HG03354 (cell line): ENCODE measurements around the gene RCAN1.

Experiments
- ATAC-seq: cut with Tn5 transposase; IDR thresholded peaks from one replicate; pipeline ENCODE4 v1.9.1; 2021; ENCODE audit warnings: mild to moderate bottlenecking; ENCODE audit not compliant: unreplicated experiment, poor library complexity, severe bottlenecking

RCAN1 gene

GRCh38 chr21:34550182-34550799, 64.6 kb downstream of the RCAN1 start:
- no peak for ATAC-seq

DNA sequence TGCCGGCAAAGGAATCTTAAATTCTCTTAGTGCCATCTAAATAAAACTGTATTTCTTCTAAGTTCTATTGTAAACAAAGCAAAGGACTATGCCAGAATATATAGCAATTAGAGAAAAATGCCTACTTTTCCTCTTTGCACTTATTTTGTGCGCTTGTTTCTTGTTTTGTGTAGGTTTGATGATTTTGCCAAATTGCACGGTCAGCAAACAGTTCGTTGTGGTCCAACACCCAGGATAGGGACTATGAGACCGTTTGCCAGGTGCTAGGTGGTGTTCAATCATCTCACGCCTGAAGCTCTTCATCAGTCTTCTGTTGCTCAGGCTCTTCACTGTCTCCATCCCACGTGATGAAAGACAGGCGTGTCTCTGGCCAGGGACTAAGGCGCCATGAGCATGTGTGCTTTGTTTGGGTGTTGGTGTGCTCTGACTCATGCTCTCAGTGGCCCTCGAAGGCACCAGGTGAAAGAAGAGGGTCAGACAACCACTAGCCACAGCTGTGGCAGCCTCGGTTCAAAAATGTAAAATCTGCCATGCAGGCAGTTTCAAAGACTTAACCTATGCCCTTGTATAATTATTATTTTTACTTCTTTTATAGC, 66.0 kb downstream of the RCAN1 start:
- no peak for ATAC-seq

- ATAC-seq = no peak
Observed at GRCh38 chr21:34546542-34546941, 68.4 kb downstream of the RCAN1 start.

DNA sequence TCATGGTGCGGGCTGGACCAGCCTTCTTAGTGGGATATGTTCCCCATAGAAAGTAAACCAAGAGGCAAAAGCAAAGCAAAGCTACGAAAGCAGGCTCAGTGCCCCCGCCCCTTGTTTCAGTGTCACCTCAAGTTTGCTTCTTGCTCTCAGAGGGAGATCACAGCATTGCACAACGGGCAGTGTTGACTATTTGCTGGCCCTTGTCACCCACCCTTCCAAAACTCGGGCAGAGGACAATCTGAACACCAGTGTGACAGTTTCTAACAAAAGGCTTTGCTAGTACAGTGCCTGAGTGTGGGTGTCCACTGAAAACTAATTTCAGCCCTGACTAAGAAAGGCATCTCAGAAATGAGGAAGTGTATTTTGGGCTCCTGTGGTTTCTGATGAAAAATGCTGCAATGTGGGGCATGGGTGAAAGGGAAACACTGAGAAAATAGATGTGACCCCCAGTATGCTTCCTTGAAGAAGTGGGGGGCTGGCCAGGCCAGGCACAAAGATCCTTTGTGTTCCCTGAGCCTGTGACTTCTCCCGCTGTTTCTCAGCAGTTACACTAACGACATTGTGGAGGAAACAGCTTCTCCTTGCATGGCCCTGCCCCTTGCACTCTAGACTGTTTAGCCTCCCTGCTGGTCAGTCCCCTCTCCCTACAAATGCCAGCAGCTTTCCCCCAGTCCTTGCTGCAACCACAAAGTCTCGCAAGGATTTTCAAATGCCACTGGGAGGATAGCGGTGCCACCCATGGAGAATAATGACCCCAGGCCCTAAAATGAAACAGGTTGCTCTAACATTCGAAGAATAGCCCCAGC, 69.6 kb downstream of the RCAN1 start:
- ATAC-seq = peak; percentile 92

DNA sequence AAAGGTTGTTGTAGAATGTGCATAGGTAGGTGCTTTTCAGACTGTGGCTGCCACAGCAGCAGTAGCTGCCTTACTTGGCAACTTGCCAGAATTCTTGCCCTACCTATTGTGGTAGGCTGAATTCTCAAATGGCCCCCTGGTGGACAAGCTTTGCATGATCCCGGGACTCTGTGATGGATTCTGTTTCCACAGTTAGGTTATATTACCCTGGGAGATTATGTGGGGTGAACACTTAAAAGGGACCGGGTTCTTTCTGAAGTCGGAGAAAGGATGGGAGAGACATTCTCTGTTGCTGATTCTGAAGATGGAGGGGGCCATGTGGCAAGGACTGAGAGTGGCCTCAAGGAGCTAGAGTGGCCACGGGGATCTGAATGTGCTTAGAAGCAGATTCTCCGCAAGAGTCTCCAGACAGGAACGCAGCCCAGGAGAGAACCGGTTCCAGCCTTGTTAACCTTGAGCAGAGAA, 70.8 kb downstream of the RCAN1 start:
- no peak for ATAC-seq

GRCh38 chr21:34543017-34543416, 71.9 kb downstream of the RCAN1 start:
- no peak for ATAC-seq

DNA sequence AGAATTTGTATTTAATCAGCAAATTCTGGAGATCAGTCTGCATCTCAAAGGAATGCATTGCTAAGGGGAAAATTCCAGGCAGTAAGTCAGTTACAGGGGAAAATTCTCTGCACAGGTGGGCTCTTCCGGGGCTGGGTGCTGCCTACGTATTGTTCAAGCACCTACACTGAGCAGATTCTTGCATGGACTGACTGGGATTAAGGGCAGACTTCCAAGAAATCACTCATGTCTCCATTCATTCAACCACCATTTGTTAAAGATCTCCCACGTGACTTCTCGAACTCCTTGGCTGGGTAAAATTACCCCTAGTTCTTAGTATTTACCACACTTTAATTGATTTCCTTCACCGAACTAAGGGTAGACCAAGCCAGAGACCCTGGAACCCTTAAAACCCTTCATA, 74.7 kb downstream of the RCAN1 start:
- ATAC-seq = no peak

DNA sequence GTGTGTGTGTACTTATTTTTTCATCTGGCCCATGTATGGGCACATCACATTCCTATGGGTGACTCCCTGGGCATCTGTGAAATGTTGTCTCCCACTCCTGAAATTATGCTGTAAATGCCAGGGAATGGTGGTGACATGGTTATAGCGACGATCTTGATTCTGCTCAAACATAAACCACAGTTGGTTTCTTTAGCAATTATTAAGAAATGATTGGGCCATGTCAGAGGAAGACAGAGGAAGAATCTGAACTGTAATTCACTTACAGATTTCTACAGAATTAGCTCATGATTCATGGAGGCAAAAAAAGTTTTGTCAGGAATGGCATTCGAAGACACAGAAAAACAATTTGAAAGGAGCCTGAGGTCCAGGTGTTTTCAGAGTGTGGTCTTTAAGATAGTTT, 77.1 kb downstream of the RCAN1 start:
- no peak for ATAC-seq

GRCh38 chr21:34536820-34537219, 78.1 kb downstream of the RCAN1 start:
- no peak for ATAC-seq

- no peak for ATAC-seq
Observed at GRCh38 chr21:34536311-34536710, 78.6 kb downstream of the RCAN1 start.

GRCh38 chr21:34535886-34536285, 79.0 kb downstream of the RCAN1 start:
- no peak for ATAC-seq

- no peak for ATAC-seq
Observed at GRCh38 chr21:34534522-34534921, 80.4 kb downstream of the RCAN1 start.

DNA sequence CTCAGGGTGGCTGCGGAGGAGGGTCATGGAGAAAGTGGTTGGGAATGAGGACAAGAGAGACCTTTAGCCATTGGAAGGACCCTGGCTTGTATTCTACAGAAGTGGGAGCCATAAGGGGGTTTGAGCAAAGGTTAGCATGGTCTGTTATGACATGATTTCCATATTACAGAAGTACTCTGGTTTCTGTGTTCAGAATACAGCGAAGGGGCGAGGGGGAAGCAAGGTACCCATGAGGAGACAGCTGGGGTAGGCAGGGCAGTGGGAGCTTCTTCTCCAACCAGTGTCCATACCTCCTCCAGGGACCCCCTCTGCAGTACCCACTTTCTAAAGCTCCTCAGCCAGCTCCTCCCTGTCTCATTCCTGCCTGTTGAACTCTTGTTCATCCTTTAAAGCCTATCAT, 81.0 kb downstream of the RCAN1 start:
- ATAC-seq = no peak

DNA sequence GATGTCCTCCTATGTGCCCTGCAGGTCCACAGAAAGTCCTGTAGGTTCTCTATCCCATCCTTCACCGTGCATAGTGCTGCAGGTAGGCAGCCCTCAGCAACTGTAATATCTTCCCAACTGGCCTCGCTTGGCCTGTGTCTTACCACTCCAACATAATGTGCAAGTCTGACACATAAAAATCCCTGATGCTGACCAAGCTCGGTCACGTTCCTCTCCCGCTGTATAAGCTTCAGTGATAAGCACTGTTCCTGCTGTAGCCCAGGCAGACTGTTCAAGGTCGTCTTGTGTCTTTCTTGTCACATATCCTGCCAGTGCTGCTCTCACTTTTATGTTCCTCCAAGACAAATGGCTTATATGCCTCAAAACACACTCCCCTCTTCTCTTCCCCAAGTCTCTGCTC, 83.5 kb downstream of the RCAN1 start:
- ATAC-seq = no peak

DNA sequence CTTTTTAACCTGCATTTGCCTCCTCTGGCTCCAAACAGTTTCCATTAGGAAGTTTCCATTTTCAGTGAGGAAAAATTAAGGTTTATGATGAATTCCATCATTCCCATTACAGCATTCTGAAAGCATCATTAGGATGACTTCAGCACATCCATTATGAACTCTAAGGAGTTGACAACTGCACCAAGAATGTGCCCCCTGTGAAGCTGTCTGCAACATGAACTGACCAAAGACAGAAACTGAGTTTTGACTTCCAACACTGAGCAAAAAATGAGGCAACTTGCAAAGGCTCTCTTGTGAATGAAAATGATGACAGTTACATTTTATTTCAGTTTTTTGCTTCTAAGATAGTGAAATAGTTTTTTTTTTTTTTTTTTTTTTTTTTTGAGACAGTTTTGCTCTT, 84.7 kb downstream of the RCAN1 start:
- no peak for ATAC-seq

DNA sequence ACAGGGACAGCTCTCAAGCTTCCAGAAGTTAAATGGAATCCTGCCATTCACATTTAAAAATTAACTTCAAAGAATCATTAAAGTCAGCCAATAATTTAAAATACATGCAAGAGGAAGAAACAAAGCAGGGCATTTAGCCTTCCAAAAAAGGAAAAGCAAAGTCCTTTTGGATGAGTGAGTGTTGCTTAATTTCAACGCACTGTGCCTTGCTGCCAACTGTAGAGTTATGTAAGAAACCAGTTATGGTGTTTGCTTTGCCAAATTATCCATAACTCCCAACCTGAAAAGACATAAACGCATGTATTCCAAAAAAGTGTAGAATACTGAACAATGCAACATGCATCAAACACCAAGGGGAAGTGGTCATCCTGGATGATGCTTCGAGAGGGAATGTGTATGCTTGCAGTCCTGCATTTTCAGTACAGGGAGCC, 86.8 kb downstream of the RCAN1 start:
- no peak for ATAC-seq

DNA sequence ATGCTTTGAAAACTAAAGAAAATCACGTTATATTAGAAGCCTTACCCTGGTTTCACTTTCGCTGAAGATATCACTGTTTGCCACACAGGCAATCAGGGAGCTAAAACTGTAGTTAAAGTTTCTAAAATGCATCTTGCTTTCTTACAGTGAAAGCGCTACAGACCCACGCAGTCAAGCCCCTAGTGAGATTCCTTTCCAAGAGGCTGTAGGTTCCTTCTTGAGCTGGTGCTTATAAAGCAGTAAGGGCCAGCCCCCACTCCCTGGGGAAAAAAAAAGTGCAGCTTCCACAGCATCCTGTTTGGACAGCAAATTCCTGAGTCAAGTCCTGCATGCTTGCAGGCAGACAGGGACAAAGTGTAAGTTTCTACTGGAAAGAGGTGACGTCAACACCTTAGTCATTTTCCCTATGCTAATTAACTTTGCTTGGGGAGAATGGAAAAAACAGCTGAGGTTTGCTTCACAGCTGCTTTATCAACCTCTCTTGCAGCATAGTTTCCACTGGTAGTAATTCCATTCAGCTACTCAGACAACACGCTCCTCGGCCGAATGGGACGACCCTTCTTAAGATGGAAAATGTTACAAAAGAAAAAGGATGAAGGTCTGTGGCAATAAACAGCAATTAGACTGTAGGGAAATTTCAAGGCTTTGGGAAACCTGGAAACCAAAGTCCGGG, 88.2 kb downstream of the RCAN1 start:
- ATAC-seq = no peak

DNA sequence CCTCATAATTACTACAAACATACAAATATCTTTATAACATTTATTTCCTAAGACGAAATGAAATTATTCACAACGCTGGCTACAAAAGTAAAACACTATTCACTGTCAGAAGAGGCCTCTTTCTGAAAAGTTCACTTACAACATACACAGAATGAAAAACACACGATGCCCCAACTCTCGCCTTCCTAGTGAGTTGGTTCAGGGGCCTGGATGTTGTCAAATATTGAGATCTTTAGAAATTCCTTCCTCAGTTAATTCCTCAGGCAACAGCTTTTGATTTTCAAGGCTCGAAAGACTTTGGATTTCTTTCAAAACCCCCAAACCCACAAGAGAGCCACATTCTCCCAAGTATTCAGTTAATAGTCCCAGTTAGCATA, 88.7 kb downstream of the RCAN1 start:
- ATAC-seq = no peak

DNA sequence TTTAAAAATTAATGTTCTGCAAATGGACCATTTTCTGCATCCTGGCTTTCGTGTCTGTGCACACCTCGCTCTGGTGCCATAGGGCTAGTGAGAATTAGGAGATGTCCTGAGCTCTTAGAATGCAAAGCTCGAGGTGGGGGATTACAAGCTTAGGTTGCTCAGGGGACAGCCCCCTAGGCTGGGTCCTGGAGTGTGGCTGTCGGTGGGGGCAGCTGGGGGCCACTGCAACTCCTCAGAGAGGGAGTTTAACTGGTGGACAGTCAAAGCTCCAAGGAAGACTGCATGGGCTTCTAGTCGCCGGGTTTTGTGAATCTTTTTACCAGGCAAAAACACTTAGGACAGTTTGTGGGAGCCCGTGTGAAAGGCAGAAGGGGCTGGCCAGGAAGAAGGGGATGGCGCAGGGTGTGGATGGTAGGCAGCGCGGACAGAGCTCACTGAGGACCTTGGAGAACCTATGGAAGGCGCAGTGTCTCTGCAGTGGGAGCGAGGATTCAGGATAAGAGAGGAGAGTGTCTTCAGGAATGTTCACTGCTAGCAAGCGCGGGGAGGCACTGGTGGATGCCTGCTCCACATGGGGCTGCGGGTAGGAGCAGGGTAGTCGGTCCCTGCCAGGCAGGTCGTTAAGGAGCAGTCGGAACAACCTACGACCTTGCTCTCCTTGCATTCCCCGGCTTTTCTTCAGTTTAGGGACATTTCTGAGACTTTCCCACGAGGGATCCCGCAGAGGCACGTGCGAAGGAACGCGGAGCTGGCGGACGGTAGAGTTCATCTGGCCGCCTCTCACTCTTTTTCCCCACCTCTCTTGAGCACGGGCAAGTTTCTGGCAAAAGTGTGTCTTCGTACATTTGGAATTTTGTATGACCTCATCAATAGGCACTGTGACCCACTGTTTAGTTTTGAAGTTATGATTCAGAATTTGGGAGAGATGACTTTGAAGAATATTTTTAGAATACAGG, 90.0 kb downstream of the RCAN1 start:
- ATAC-seq = no peak
